ENCODE results near the gene TLE2. TPM values are rescaled to one million over a fixed set of nuclear protein-coding genes. Genes with fewer than 3 reads are reported as not detected.

The TLE2 gene
- total and polyA plus RNA-seq, 9 of the 15 experiments (the other 6 are each of a cell fraction or from before 2014, with no cell fraction given) = 0.35 to 13.1 (median 6.2) TPM

- TF ChIP-seq ATF3 (IDR thresholded peaks at IDR 0.05) (peak; percentile 100), ATF3 (CRISPR knock-in tag; conservative IDR thresholded peaks at IDR 0.05) (peak; percentile 59; the same call in 1 of the 2 replicates), MTA1 (IDR thresholded peaks at IDR 0.05; ENCODE audit: borderline replicate concordance) (peak; percentile 93), PTRF (tag; IDR thresholded peaks at IDR 0.05) (no peak), MAZ (CRISPR knock-in tag; conservative IDR thresholded peaks at IDR 0.05 in 1 of 2, IDR thresholded peaks at IDR 0.05 in 1 of 2) (peak; percentile 70 to 73), RBM22 (IDR thresholded peaks at IDR 0.05; ENCODE audit: low read depth, low read length, poor library complexity, severe bottlenecking) (no peak), AFF4 (CRISPR knock-in tag; IDR thresholded peaks at IDR 0.05) (no peak), DPF2 (IDR thresholded peaks at IDR 0.05) (peak; percentile 66; the same call in 1 of the 2 replicates), NFIX (CRISPR knock-in tag; IDR thresholded peaks at IDR 0.05; ENCODE audit: low read depth) (peak; percentile 64; the same call in 1 of the 2 replicates), RAD21 (CRISPR knock-in tag; conservative IDR thresholded peaks at IDR 0.05 in 1 of 2, IDR thresholded peaks at IDR 0.05 in 1 of 2) (peak; percentile 94 to 96), NFATC3 (IDR thresholded peaks at IDR 0.05) (0 out of 2 replicates have a peak, but pooled peaks have one; percentile 61), ZNF395 (CRISPR knock-in tag; IDR thresholded peaks at IDR 0.05) (0 out of 2 replicates have a peak, but pooled peaks have one; percentile 57), STAT5A (IDR thresholded peaks at IDR 0.05; ENCODE audit: borderline replicate concordance, low read length) (no peak), ZZZ3 (IDR thresholded peaks at IDR 0.05) (no peak), CHD1 (IDR thresholded peaks at IDR 0.05; ENCODE audit: low read length) (no peak), ZNF512 (tag; IDR thresholded peaks at IDR 0.05) (no peak), MYC (IDR thresholded peaks at IDR 0.05; ENCODE audit: low read depth, low read length) (no peak), MYC (CRISPR knock-in tag; IDR thresholded peaks at IDR 0.05; ENCODE audit: borderline replicate concordance, low read depth) (no peak), RFX1 (IDR thresholded peaks at IDR 0.05) (no peak), ZNF695 (CRISPR knock-in tag; IDR thresholded peaks at IDR 0.05) (no peak)
These were observed 66.9 kb downstream of the TLE2 start (continued) for GRCh38 chr19:2962018-2962670.
